NB4 (cell line): ENCODE data around the gene VAV2.
A peak's percentile ranks its signal among the peaks of the same experiment; 100 is the strongest.

Experiments
- DNase-seq: peaks from one replicate; pipeline ENCODE4 v3.0.0; 2010; ENCODE audit warnings: low read depth
- H3K4me3 ChIP-seq: one replicate; pipeline ENCODE4 v1.5.1; 2011; ENCODE audit warnings: mild to moderate bottlenecking, low read depth, low read length, moderate library complexity
- CTCF ChIP-seq: IDR thresholded peaks from one replicate; pipeline ENCODE4 v1.5.1; 2012; ENCODE audit warnings: low read depth, low read length
- MYC ChIP-seq: IDR thresholded peaks from 2 replicates; pipeline ENCODE4 v1.6.1; 2011; ENCODE audit warnings: low read depth, low read length
- POLR2A ChIP-seq: IDR thresholded peaks from 2 replicates; pipeline ENCODE4 v1.6.1; 2011; ENCODE audit warnings: mild to moderate bottlenecking; ENCODE audit not compliant: insufficient read length; ENCODE audit errors: extremely low read depth
- TF ChIP-seq, protein P1 (sequence below): IDR thresholded peaks from 2 replicates; pipeline ENCODE4 v1.6.1; 2011; ENCODE audit warnings: low read depth, low read length

VAV2 gene

DNA sequence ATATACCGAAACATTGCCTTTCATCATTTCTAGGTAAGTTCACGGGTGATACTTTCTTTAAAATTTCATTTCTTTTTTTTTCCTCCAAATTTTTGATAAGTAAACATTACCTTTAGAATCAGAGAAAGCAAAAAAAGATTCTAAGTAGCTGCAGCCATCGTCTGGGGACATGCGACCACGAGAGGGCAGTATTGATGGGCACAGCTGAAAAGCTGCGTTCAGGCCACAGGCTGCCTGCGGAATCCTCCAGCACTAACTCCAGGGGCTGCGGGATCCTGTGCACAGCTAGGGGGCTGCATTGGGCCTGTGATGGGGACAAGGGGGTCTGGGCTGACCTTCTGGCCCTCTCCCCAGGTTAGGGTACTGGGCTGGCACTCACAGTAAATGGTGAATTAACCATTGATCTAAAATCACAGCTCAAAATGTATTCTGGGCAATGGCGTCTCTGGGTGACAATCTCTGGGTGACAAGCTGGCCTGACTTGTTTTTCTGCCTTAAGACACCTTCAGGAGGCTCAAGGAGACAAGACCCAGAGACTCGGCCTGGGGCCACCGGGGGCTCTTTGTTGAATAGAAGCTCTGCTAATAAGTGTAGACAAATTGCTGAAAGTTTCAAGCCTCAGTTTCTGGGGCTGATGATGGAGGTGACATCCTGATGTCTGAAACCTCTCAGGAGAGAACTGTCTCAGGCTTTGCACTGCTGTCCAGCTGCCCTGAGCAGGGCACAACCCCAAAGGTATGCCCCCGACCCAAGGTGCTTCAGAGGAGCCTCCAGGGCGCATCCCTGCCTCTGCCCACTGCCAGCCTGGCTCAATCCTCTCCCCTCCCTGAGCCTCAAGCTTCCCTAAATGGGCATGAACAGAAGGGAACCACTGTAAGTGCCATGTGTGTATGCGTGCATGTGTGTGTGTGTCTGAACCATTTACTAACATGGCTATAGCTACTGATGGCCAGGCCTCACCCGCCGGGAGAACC, 209.7 kb downstream of the VAV2 start:
- peak; percentile 69 for DNase-seq
- TF ChIP-seq, protein P1, sequence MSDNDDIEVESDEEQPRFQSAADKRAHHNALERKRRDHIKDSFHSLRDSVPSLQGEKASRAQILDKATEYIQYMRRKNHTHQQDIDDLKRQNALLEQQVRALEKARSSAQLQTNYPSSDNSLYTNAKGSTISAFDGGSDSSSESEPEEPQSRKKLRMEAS = 0 out of 2 replicates have a peak, but pooled peaks have one; percentile 9
- TF ChIP-seq CTCF = peak; percentile 92
- no peak for TF ChIP-seq MYC
- no peak for TF ChIP-seq POLR2A
- H3K4me3 ChIP-seq = no peak overlapping the region

- no peak for TF ChIP-seq MYC
- TF ChIP-seq, protein P1 = no peak
- no peak for TF ChIP-seq CTCF
- no peak overlapping the region for H3K4me3 ChIP-seq
These were observed 210.3 kb downstream of the VAV2 start for GRCh38 chr9:133781828-133782135.

DNA sequence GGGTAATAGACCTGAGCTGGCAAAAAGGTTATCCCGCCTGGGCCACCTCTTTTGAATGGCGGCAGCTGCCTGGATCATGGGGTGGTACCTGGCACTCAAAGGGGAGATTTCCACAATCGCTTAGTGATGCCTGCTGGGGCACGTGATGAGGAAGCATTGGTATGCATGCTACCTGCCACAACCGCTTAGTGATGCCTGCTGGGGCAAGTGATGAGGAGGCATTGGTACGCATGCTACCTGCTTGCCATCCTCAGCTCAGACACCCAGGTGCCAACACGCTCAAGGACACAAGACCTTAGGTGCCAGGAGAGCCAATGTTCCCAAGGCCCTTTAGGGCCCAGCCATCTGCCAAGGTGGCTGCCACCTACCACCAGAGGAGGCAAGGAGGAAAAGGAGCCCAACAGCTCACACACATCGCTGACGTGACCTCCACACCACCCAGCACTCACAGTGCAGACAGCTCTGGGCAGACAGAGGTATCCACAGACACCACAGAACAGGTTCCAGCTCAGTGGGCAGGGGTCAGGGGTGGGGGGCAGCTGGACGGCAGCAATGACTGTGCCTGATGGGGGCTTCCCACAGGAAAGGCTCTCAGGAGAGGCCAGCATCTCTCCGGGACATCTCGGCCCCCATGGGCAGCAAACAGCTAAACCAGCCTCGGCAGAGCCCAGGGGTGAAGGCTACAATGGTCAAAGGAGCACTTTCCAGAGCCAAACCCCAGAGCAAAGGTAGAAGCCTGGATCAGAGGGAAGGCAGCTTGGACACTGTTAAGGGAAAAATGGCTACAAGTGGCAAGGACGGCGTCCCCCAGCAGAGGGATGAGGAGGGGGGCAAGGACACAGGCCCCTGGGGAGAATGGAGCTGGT, 210.9 kb downstream of the VAV2 start:
- no peak for DNase-seq
- H3K4me3 ChIP-seq = no peak overlapping the region
- TF ChIP-seq POLR2A = no peak
- no peak for TF ChIP-seq MYC
- TF ChIP-seq, protein P1 = no peak
- no peak for TF ChIP-seq CTCF

More at GRCh38 chr9:133781828-133782135, 210.3 kb downstream of the VAV2 start:
- no peak for DNase-seq

DNA sequence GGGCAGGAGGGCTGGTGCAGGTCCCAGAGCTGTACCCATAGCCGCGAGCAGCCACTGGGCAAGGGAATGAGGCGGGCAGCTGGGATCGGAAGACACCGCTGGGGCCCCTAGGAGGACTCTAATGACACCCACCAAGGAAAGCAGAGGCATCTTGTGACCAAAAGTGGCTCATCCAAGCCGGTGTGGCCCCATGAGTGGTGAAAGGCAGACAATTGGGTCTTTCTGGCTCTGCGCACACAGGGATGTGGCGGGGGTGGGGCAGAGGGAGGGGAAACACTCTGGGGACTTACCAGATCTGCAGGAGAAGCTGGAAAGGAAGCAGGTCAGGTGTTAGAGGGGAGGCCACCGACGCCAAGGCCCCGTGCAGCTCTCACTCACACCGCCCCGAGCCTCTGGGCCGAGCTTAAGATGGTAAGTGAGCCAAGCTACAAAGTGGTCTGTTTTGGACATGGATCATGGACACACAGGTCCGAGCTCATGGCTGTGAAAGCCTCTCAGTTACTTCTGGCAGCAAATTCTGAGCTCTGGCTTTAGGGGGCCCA, 211.6 kb downstream of the VAV2 start:
- no peak overlapping the region for H3K4me3 ChIP-seq
- TF ChIP-seq MYC (no peak), CTCF (no peak), POLR2A (no peak)
- TF ChIP-seq, protein P1 = no peak
- DNase-seq = no peak

DNA sequence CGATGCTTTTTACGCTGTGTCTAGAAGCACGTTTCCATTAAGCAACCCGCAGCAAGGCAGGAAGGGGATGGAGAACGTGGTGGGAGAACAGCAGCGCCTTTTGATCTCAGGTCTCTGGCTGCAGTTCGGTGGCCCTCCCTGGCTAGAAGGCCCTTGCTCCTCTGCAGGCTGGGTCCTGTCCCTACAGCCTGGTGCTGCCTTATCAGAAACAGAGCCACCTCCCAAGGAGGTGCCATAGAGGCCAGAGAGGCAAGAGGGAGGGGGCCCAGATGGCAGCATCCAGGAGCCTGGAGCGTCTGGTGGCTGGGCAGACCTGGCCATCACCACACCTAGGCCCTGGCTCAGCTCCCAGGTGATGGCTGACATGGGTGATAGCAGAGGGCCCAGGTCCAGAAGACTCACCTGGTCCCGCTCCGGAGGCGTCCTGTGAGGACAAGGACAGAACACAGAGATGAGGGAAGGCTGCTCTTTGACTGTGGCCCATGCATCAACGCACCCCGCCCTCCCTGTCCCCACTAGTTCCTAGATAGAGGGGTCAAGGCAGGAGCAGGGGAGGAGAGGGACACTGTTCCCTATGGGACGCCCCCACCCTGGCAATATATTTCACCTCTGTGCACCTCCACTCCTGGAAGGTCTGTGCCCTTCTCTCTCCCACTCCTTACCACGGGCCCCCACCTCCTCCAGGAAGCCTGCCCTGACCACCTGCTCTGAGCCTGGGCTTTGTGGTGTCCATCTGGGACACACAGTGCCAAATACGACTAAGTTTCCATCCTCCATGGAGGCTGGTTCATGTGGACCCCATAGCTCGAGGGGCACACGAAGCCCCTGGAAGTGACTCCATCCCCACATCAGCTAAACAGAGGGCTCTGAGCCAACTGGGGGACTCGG, 212.4 kb downstream of the VAV2 start:
- TF ChIP-seq CTCF (no peak), POLR2A (no peak), MYC (no peak)
- TF ChIP-seq, protein P1 = no peak
- DNase-seq = no peak
- no peak overlapping the region for H3K4me3 ChIP-seq
